Stomach (tissue), 9 donors: ENCODE results near the gene TENM4. TPM values are rescaled to one million over a fixed set of nuclear protein-coding genes. Genes with fewer than 3 reads are reported as not detected.
A peak's percentile ranks its signal among the peaks of the same experiment; 100 is the strongest.

Source experiments
- DNase-seq, 2 donors: peaks; one replicate each; pipeline versions ENCODE4 v3.0.0 to v3.0.0-alpha.2; 2013 to 2019
- H3K27ac ChIP-seq, 5 donors: fragments of 200-600 bp in 4 of 5; sonication (generic) in 4 of 5; one replicate each; pipeline ENCODE4 v1.5.1; 2013 to 2019; ENCODE audit warnings: mild to moderate bottlenecking in 1 of 5, moderate library complexity in 1 of 5
- H3K27me3 ChIP-seq, 3 donors: fragments of 200-600 bp; sonication (generic); one replicate each; pipeline ENCODE4 v1.5.1; 2017 to 2019; ENCODE audit warnings: mixed run types in 1 of 3
- H3K36me3 ChIP-seq, 4 donors: fragments of 200-600 bp; sonication (generic); 1 replicate in 3 of 4; 2 replicates in 1 of 4; pipeline ENCODE4 v1.5.1; 2016 to 2019
- H3K4me1 ChIP-seq, 4 donors: fragments of 200-600 bp; sonication (generic); one replicate each; pipeline ENCODE4 v1.5.1; 2016 to 2019
- H3K4me3 ChIP-seq, 4 donors: fragments of 200-600 bp; sonication (generic) in 3 of 4; one replicate each; pipeline ENCODE4 v1.5.1; 2016 to 2019; ENCODE audit warnings: mild to moderate bottlenecking in 1 of 4
- H3K9me3 ChIP-seq, 4 donors: fragments of 200-600 bp; sonication (generic); one replicate each; pipeline ENCODE4 v1.5.1; 2016 to 2019
- CTCF ChIP-seq, 7 experiments: fragments of 450-650 bp in 4 of 7; fragments of 200-600 bp in 3 of 7; sonication (generic) in 3 of 7; IDR thresholded peaks; one replicate each; pipeline ENCODE4 v1.5.1; 2016 to 2019; ENCODE audit warnings: antibody characterized with exemption in 7 of 7, control low read depth in 2 of 7, mild to moderate bottlenecking in 1 of 7
- EP300 ChIP-seq: sonication (generic); formaldehyde crosslinking; IDR thresholded peaks from one replicate; pipeline ENCODE4 v1.6.1; 2017; ENCODE audit warnings: antibody characterized with exemption
- POLR2A ChIP-seq, 4 donors: fragments of 450-650 bp; IDR thresholded peaks; one replicate each; pipeline ENCODE4 v1.6.1; 2016; ENCODE audit warnings: antibody characterized with exemption in 4 of 4, control low read depth in 2 of 4, mild to moderate bottlenecking in 1 of 4, moderate library complexity in 1 of 4
- POLR2AphosphoS5 ChIP-seq, 3 donors: sonication (generic); formaldehyde crosslinking; IDR thresholded peaks; one replicate each; pipeline ENCODE4 v1.6.1; 2016; ENCODE audit warnings: antibody characterized with exemption in 3 of 3
- WGBS, 5 donors: extraction: QIAGEN DNeasy Blood & Tissue Kit in 3 of 5; methylation state at CpG; one replicate each; pipeline versions ENCODE4 v1.1.5 to v1.1.7; 2013 to 2018; 5-methylcytosine and 5-hydroxymethylcytosine counted together
- intact Hi-C: fragments of 100-400 bp; cut with DNase I; formaldehyde crosslinking; loops from one replicate; pipeline ENCODE4 v1.15.1; 2023; ENCODE audit warnings: low total_unique reads
- polyA plus RNA-seq, 3 donors: library from polyadenylated mRNA; stranded (reverse); fragments of 200-250 nt; gene quantifications; one replicate each; pipeline ENCODE4 v1.2.3, GENCODE V29; 2013
- total RNA-seq, 5 donors: library from RNA; depleted of rRNA; stranded (reverse); fragments of >200 nt; gene quantifications; one replicate each; pipeline versions ENCODE4 v1.1.0 to v1.2.3, GENCODE V29; 2014 to 2016
- donor health status: healthy with polysubstance abuse.
- donor health status: Bipolar disorder and iron deficiency.
- donor health status: healthy.

Gene TENM4
- total and polyA plus RNA-seq, 8 donors, result 0.06 to 13.2 (median 0.87) TPM; not detected in 1

DNA sequence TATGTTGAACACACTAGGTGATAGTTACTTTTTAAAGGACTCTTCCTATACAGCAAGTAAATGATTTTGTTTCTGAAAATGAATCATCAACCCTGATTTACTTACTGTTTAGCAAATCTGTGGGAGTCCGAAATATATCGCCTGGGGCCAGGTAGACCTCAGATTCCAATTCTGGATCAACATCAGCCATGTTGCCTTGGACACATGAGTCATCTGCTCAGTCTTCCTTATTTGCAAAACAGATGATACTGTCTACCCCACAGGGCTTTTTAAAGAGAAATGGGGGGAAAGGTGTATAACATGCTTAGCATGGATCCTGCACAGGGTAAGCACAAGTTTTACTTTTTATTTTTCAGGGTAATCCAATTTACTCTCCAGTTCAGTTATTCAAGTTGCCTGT lies 324.2 kb downstream of the TENM4 start:
- H3K9me3 ChIP-seq, result peaks cover 0 to 3% (median 0%) of the 10 kb centered on the region in 4 donors
- intact Hi-C loops, result no loop called here
- no peaks in the 10 kb centered on the region for H3K4me1 ChIP-seq
- 90 to 99% (median 94%) methylated on average over 2 of the region's 2 CpGs for WGBS, 5 donors
- no peak for DNase-seq
- TF ChIP-seq POLR2A (IDR thresholded peaks at IDR 0.05) (no peak), POLR2AphosphoS5 (IDR thresholded peaks at IDR 0.05) (no peak), EP300 (no peak), CTCF (IDR thresholded peaks at IDR 0.05) (no peak)
- no peaks in the 10 kb centered on the region for H3K36me3 ChIP-seq
- H3K27ac ChIP-seq, result no peak overlapping the region
- no peak overlapping the region for H3K4me3 ChIP-seq
- no peaks in the 10 kb centered on the region for H3K27me3 ChIP-seq

DNA sequence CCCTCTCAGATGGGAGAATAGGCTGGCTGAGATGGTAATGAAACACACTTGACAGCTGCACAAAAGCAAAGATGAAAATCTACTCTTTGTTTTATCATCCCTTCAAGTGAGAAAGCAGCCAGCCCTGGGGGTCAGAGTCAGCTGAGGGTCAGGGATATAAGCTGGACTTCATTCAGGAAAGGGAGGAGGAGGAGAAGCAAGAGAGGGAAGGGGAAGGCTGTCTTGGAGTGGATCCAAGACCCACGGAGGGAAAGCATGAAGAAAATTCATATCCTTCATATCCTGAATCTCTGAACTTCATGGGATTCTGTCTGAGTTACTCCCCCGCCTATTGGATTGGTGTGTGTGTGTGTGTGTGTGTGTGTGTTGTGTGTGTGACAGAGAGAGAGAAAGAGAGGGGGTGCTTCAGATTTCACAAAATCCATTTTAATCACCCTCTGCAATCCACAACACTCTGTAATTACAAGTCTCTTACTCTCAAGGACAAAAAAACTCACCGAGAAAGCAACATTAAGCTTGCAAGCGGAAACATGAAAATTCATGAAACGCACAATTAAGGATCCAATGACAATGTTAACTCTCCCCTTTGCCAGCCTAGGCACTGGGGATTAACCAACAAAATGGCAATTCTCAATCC lies 327.7 kb downstream of the TENM4 start:
- no peak overlapping the region for H3K27ac ChIP-seq
- H3K36me3 ChIP-seq, result no peaks in the 10 kb centered on the region
- H3K27me3 ChIP-seq, result no peaks in the 10 kb centered on the region
- no peaks in the 10 kb centered on the region for H3K4me1 ChIP-seq
- TF ChIP-seq POLR2A (IDR thresholded peaks at IDR 0.05), result no peak
- TF ChIP-seq EP300, result no peak
- TF ChIP-seq POLR2AphosphoS5 (IDR thresholded peaks at IDR 0.05), result no peak
- no peak for TF ChIP-seq CTCF (IDR thresholded peaks at IDR 0.05)
- no peak overlapping the region for H3K4me3 ChIP-seq
- intact Hi-C loops, result no loop called here
- DNase-seq, result peak in 1 of 2 donors; percentile 64
- peaks cover 0 to 3% (median 0%) of the 10 kb centered on the region in 4 donors for H3K9me3 ChIP-seq
- 65 to 78% (median 73%) methylated on average over 5 of the region's 5 CpGs for WGBS, 5 donors

DNA sequence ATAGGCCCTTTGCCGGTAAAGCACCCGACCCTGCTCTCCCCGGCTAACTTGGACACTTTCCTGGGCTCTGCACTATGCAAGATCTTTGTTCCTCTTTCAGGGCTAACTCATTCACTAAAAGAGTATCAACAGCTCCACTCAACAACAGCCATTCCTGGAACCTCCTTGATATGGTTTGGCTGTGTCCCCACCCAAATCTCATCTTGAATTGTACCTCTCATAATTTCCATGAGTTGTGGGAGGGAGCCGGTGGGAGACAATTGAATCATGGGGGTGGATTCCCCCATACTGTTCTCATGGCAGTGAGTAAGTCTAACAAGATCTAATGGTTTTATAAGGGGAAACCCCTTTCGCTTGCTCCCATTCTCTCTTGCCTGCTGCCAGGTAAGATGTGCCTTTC lies 330.0 kb downstream of the TENM4 start:
- Histone ChIP-seq H3K27me3 (no peaks in the 10 kb centered on the region), H3K4me1 (no peaks in the 10 kb centered on the region), H3K36me3 (no peaks in the 10 kb centered on the region), H3K27ac (no peak overlapping the region), H3K4me3 (no peak overlapping the region), H3K9me3 (peaks cover 0 to 3% (median 0%) of the 10 kb centered on the region in 4 donors)
- TF ChIP-seq CTCF (IDR thresholded peaks at IDR 0.05) (no peak), EP300 (no peak), POLR2A (IDR thresholded peaks at IDR 0.05) (no peak), POLR2AphosphoS5 (IDR thresholded peaks at IDR 0.05) (no peak)
- intact Hi-C loops, result no loop called here
- no peak for DNase-seq
- WGBS, 5 donors, result 91 to 98% (median 97%) methylated on average over 5 of the region's 5 CpGs

DNA sequence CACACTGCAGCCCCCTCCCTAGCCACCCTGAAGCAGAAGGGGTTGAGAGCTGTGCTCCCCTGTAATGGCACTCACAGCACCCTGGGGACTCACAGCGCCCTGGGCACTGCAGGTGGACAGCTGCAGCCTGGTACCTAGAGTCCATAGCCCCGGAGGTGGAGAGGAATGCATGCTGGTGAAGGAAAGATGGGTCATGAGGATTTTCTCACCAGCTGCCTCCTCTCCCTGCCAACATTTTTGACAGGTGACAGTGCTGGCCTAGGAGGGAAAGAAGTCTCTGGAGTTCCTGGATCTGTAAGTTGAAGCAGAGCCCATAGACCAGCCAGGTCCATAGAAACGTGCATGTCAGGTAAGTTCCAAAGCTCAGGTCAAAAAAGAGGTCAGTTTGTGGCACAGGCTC lies 330.5 kb downstream of the TENM4 start:
- no peak overlapping the region for H3K27ac ChIP-seq
- TF ChIP-seq CTCF (IDR thresholded peaks at IDR 0.05) (no peak), POLR2A (IDR thresholded peaks at IDR 0.05) (no peak), POLR2AphosphoS5 (IDR thresholded peaks at IDR 0.05) (no peak), EP300 (no peak)
- intact Hi-C loops, result no loop called here
- no peaks in the 10 kb centered on the region for H3K36me3 ChIP-seq
- H3K4me3 ChIP-seq, result no peak overlapping the region
- H3K27me3 ChIP-seq, result no peaks in the 10 kb centered on the region
- 80 to 92% (median 84%) methylated on average over 3 of the region's 3 CpGs for WGBS, 5 donors
- H3K4me1 ChIP-seq, result no peaks in the 10 kb centered on the region
- H3K9me3 ChIP-seq, result peaks cover 0 to 3% (median 0%) of the 10 kb centered on the region in 4 donors
- DNase-seq, result no peak
